Heart left ventricle (tissue), 16 donors: ENCODE results near the gene GRK5. TPM values are rescaled to one million over a fixed set of nuclear protein-coding genes. Genes with fewer than 3 reads are reported as not detected.
"Not testable (repeated sequence)": the region's sequence is repeated elsewhere in the genome, so short reads cannot be mapped to it uniquely, and the experiment has no call there.

Source experiments
- ATAC-seq, 4 donors: fragments of 200-7000 bp; cut with Tn5 transposase; one replicate each; pipeline ENCODE4 v1.9.1; 2020 to 2022; ENCODE audit warnings: moderate library complexity in 4 of 4, mild to moderate bottlenecking in 3 of 4, moderate number of reproducible peaks in 1 of 4
- DNase-seq, 5 donors: peaks; one replicate each; pipeline ENCODE4 v3.0.0-alpha.2; 2020
- H3K27ac ChIP-seq, 12 donors: fragments of 200-600 bp; sonication (generic) in 4 of 12; one replicate each; pipeline versions ENCODE4 v1.5.0 to v1.8.0; 2016 to 2022; ENCODE audit warnings: mild to moderate bottlenecking in 2 of 12
- H3K27me3 ChIP-seq, 9 donors: fragments of 200-600 bp; sonication (generic) in 2 of 9; one replicate each; pipeline versions ENCODE4 v1.5.1 to v1.8.0; 2016 to 2022; ENCODE audit warnings: mild to moderate bottlenecking in 3 of 9
- H3K36me3 ChIP-seq, 9 donors: fragments of 200-600 bp; sonication (generic) in 2 of 9; one replicate each; pipeline versions ENCODE4 v1.5.0 to v1.8.0; 2018 to 2022; ENCODE audit warnings: mild to moderate bottlenecking in 2 of 9
- H3K4me1 ChIP-seq, 12 donors: fragments of 200-600 bp; sonication (generic) in 4 of 12; one replicate each; pipeline versions ENCODE4 v1.5.0 to v1.8.0; 2016 to 2022; ENCODE audit warnings: mild to moderate bottlenecking in 3 of 12
- H3K4me3 ChIP-seq, 12 donors: fragments of 200-600 bp; sonication (generic) in 4 of 12; one replicate each; pipeline versions ENCODE4 v1.5.0 to v1.8.0; 2017 to 2022; ENCODE audit warnings: mild to moderate bottlenecking in 9 of 12, moderate library complexity in 4 of 12
- H3K9me3 ChIP-seq, 12 donors: fragments of 200-600 bp; sonication (generic) in 4 of 12; one replicate each; pipeline versions ENCODE4 v1.5.0 to v1.8.0; 2016 to 2022; ENCODE audit warnings: mild to moderate bottlenecking in 1 of 12
- POLR2A ChIP-seq, 2 donors: fragments of 450-650 bp; IDR thresholded peaks; one replicate each; pipeline ENCODE4 v1.6.1; 2017; ENCODE audit warnings: antibody characterized with exemption in 2 of 2, mild to moderate bottlenecking in 2 of 2, moderate library complexity in 2 of 2
- WGBS, 4 donors: extraction: QIAGEN DNeasy Blood & Tissue Kit in 2 of 4; methylation state at CpG; one replicate each; pipeline versions ENCODE4 v1.1.5 to v1.1.7; 2013 to 2018; 5-methylcytosine and 5-hydroxymethylcytosine counted together
- intact Hi-C, 10 donors: fragments of 100-400 bp; cut with DNase I; formaldehyde crosslinking; loops; one replicate each; pipeline versions ENCODE4 v1.11.1 to v1.14.2; 2022
- polyA plus RNA-seq, 2 donors: library from polyadenylated mRNA; stranded (reverse); fragments of 200-250 nt; gene quantifications; one replicate each; pipeline ENCODE4 v1.2.3, GENCODE V29; 2013
- total RNA-seq, 9 donors: library from RNA; depleted of rRNA in 2 of 9; stranded (reverse); fragments of >200 nt in 2 of 9; fragmentation: NEBNext Ultra II Directional in 3 of 9; extraction: Animal tissue kit (Norgen Biotek cat#: 25700) in 3 of 9; gene quantifications; one replicate each; pipeline versions ENCODE4 v1.1.0 to v1.2.4, GENCODE V29; 2016 to 2023
- TF ChIP-seq, protein P1 (sequence below), 12 donors: fragments of 200-600 bp; sonication (generic) in 4 of 12; IDR thresholded peaks; one replicate each; pipeline versions ENCODE4 v1.5.0 to v1.8.0; 2018 to 2022; ENCODE audit warnings: antibody characterized with exemption in 12 of 12, mild to moderate bottlenecking in 5 of 12
- donor health status: ischemic (EF 13 %, LVEDD 7.1; RV severe dilation, severe dysfunction).
- donor health status: healthy with polysubstance abuse.
- donor health status: DM: no; HTN: yes; CAD: no.
- donor health status: DM: no; HTN: no; CAD: no.
- donor health status: ischemic (EF 25% LVEDD 6.9; RV normal size, moderate dysfunction).
- donor health status: ischemic (EF 25% LVEDD 5.7; RV mildly dilated, moderate dysfunction).
- donor health status: healthy.
- donor health status: DM: yes; HTN: yes; CAD: no.
- donor health status: ischemic (EF 35%, LVEDD 5.7; RV mildly dilated, moderate dysfunction).
- donor health status: nonischemic (EF 11% LVEDD 7.7; RV severe dilation, severe dysfunction).
- donor health status: DM: yes; HTN: yes; CAD: no.
- donor health status: PGD.
- donor health status: ischemic (EF 29% LVEDD 5.4; RV normal size, mild dysfunction).
- donor health status: nonischemic (EF 23%, LVEDD 6.1; RV moderate dilation, normal function).

Gene GRK5
- total and polyA plus RNA-seq, 11 donors, result 13.1 to 58.0 (median 30.2) TPM

DNA sequence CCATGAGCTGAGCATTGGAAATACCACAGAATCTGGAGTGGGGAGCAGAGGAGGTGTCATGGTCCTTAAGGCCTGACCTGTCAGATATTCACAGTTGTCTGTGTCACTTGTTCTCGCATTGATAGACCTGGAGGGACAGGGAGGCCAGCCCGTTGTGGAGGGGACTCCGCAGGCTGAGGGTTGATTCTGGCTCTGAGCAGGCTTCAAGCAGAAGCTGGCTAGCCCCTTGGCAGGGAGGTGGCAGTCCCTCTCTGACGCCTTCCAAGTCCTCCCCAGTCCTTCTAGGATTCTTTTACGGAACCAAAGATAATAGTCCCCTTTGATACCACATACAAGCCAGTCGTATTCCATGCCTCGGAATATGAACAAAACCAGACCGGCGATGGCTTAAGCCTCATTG lies 65.4 kb downstream of the GRK5 start:
- 71 to 83% (median 79%) methylated on average over 5 to 9 of the region's 9 CpGs for WGBS, 4 donors
- H3K27me3 ChIP-seq, result no peaks in the 10 kb centered on the region
- H3K4me1 ChIP-seq, result peaks cover 23 to 90% (median 65%) of the 10 kb centered on the region in 12 donors
- no peaks in the 10 kb centered on the region for H3K9me3 ChIP-seq
- peak overlapping the region in 9 of 12 donors; percentile 8 to 86 (median 78) for H3K27ac ChIP-seq
- no peaks in the 10 kb centered on the region for H3K36me3 ChIP-seq
- no peak overlapping the region for H3K4me3 ChIP-seq
- TF ChIP-seq, protein P1, sequence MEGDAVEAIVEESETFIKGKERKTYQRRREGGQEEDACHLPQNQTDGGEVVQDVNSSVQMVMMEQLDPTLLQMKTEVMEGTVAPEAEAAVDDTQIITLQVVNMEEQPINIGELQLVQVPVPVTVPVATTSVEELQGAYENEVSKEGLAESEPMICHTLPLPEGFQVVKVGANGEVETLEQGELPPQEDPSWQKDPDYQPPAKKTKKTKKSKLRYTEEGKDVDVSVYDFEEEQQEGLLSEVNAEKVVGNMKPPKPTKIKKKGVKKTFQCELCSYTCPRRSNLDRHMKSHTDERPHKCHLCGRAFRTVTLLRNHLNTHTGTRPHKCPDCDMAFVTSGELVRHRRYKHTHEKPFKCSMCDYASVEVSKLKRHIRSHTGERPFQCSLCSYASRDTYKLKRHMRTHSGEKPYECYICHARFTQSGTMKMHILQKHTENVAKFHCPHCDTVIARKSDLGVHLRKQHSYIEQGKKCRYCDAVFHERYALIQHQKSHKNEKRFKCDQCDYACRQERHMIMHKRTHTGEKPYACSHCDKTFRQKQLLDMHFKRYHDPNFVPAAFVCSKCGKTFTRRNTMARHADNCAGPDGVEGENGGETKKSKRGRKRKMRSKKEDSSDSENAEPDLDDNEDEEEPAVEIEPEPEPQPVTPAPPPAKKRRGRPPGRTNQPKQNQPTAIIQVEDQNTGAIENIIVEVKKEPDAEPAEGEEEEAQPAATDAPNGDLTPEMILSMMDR (IDR thresholded peaks at IDR 0.05), result no peak
- TF ChIP-seq POLR2A (IDR thresholded peaks at IDR 0.05), result no peak
- ATAC-seq (no peak), DNase-seq (peak in 1 of 5 donors; percentile 21)
- intact Hi-C loops, result loop anchor here in 7 of 10 donors (5.0 to 10.0 kb wide), 5 partner anchors 58 to 142 kb away; partner anchors contain the start of gene GRK5 (in 3 of the 7)

DNA sequence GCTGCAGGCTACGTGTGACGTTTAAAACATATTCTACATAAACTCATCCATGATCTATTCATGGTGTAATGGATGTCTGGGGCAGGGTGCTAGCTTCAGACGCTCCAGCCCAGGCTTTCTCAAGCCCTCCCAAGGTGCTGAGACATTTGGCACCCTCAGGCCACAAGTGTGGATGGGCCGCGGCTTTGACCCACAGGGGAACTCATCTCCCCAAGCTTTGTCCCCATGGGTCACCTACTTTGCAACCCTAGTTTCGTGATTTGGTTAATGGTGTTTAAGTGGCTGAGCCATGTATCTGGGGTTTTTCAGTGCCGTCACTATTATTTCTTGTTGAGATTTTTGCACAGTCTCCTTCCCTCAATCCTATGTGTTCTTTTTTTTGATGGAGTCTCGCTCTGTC lies 66.0 kb downstream of the GRK5 start:
- ATAC-seq, result no peak
- WGBS, 4 donors, result 92 to 95% (median 94%) methylated on average over 8 of the region's 8 CpGs

GRCh38 chr10:119274519-119275045 lies 67.2 kb downstream of the GRK5 start:
- H3K27ac ChIP-seq, result peak overlapping the region in 7 of 12 donors; percentile 5 to 57 (median 33)
- TF ChIP-seq, protein P1 (IDR thresholded peaks at IDR 0.05), result no peak
- no peak for TF ChIP-seq POLR2A (IDR thresholded peaks at IDR 0.05)
- H3K27me3 ChIP-seq, result no peaks in the 10 kb centered on the region
- no peak overlapping the region for H3K4me3 ChIP-seq
- no peak for ATAC-seq
- intact Hi-C loops, result loop anchor here in 7 of 10 donors (5.0 to 10.0 kb wide), 5 partner anchors 60 to 140 kb away; partner anchors contain the start of gene GRK5 (in 3 of the 7)
- peaks cover 23 to 90% (median 58%) of the 10 kb centered on the region in 12 donors for H3K4me1 ChIP-seq
- no peaks in the 10 kb centered on the region for H3K36me3 ChIP-seq
- 91 to 96% (median 94%) methylated on average over 3 to 4 of the region's 4 CpGs for WGBS, 4 donors
- H3K9me3 ChIP-seq, result no peaks in the 10 kb centered on the region
- no peak for DNase-seq

More for the DNA sequence above, 66.0 kb downstream of the GRK5 start:
- TF ChIP-seq, protein P1 (IDR thresholded peaks at IDR 0.05), result no peak
- no peak for TF ChIP-seq POLR2A (IDR thresholded peaks at IDR 0.05)
- Histone ChIP-seq H3K4me3 (no peak overlapping the region), H3K27ac (peak overlapping the region in 5 of 12 donors; percentile 15 to 79 (median 50)), H3K4me1 (peaks cover 23 to 91% (median 65%) of the 10 kb centered on the region in 12 donors), H3K36me3 (no peaks in the 10 kb centered on the region), H3K27me3 (no peaks in the 10 kb centered on the region), H3K9me3 (no peaks in the 10 kb centered on the region)
- intact Hi-C loops, result loop anchor here in 7 of 10 donors (5.0 to 10.0 kb wide), 5 partner anchors 59 to 141 kb away; partner anchors contain the start of gene GRK5 (in 3 of the 7)
- peak in 1 of 5 donors; percentile 21 for DNase-seq

- WGBS, 4 donors, result 72 to 86% (median 80%) methylated on average over 5 of the region's 5 CpGs
- peaks cover 23 to 90% (median 56%) of the 10 kb centered on the region in 12 donors for H3K4me1 ChIP-seq
- DNase-seq, result no peak
These were observed 67.7 kb downstream of the GRK5 start for GRCh38 chr10:119275085-119275484.

GRCh38 chr10:119276194-119276593 lies 68.8 kb downstream of the GRK5 start:
- ATAC-seq, H3K27me3 ChIP-seq, H3K27ac ChIP-seq, H3K4me3 ChIP-seq, DNase-seq, H3K9me3 ChIP-seq, H3K36me3 ChIP-seq: not testable (repeated sequence)
- intact Hi-C loops, result loop anchor here in 4 of 10 donors (10.0 kb wide), 3 partner anchors 61 to 139 kb away; no protein-coding TSS in a partner anchor
- H3K4me1 ChIP-seq, result peaks cover 17 to 90% (median 54%) of the 10 kb centered on the region in 12 donors
- WGBS, 4 donors, result 62 to 71% (median 67%) methylated on average over 2 to 4 of the region's 4 CpGs

More at GRCh38 chr10:119275085-119275484, 67.7 kb downstream of the GRK5 start:
- no peaks in the 10 kb centered on the region for H3K27me3 ChIP-seq
- H3K36me3 ChIP-seq, result no peaks in the 10 kb centered on the region
- H3K27ac ChIP-seq, result peak overlapping the region in 8 of 12 donors; percentile 5 to 63 (median 36)
- ATAC-seq, result no peak
- intact Hi-C loops, result loop anchor here in 4 of 10 donors (10.0 kb wide), 3 partner anchors 60 to 140 kb away; no protein-coding TSS in a partner anchor
- H3K4me3 ChIP-seq, result no peak overlapping the region
- no peaks in the 10 kb centered on the region for H3K9me3 ChIP-seq
- TF ChIP-seq, protein P1 (IDR thresholded peaks at IDR 0.05), result no peak
- TF ChIP-seq POLR2A (IDR thresholded peaks at IDR 0.05), result no peak
